Smooth muscle cell (in vitro differentiated cells): ENCODE results near the gene DCAF11. TPM values are rescaled to one million over a fixed set of nuclear protein-coding genes. Genes with fewer than 3 reads are reported as not detected.
"Not testable (repeated sequence)": the region's sequence is repeated elsewhere in the genome, so short reads cannot be mapped to it uniquely, and the experiment has no call there.

Experiments used
- DNase-seq: peaks from one replicate; lab custom pipeline; 2025; ENCODE audit not compliant: unreplicated experiment; lab: John Stamatoyannopoulos, UW
- H2AFZ ChIP-seq: fragments of 200-600 bp; sonication (generic); 2 replicates; pipeline ENCODE4 v1.6.0; 2016; ENCODE audit warnings: antibody characterized with exemption, low read depth, mild to moderate bottlenecking
- H3F3A ChIP-seq: fragments of 200-600 bp; sonication (generic); 2 replicates; pipeline ENCODE4 v1.6.0; 2017; ENCODE audit warnings: antibody characterized with exemption, low read depth
- H3K27ac ChIP-seq: fragments of 200-600 bp; sonication (generic); 2 replicates; pipeline ENCODE4 v1.5.1; 2016; ENCODE audit warnings: low read depth, mild to moderate bottlenecking
- H3K27me3 ChIP-seq: fragments of 200-600 bp; sonication (generic); 2 replicates; pipeline ENCODE4 v1.6.1; 2016; ENCODE audit warnings: low read depth, mild to moderate bottlenecking
- H3K36me3 ChIP-seq: fragments of 200-600 bp; sonication (generic); 2 replicates; pipeline ENCODE4 v1.5.1; 2016; ENCODE audit warnings: low read depth
- H3K4me1 ChIP-seq: fragments of 200-600 bp; sonication (generic); 2 replicates; pipeline ENCODE4 v1.5.1; 2016; ENCODE audit warnings: low read depth
- H3K4me2 ChIP-seq: fragments of 200-600 bp; sonication (generic); 2 replicates; pipeline ENCODE4 v1.6.0; 2016; ENCODE audit warnings: mild to moderate bottlenecking
- H3K4me3 ChIP-seq: fragments of 200-600 bp; sonication (generic); 2 replicates; pipeline ENCODE4 v1.5.1; 2016; ENCODE audit warnings: mild to moderate bottlenecking
- H3K79me2 ChIP-seq: fragments of 200-600 bp; sonication (generic); 2 replicates; pipeline ENCODE4 v1.6.0; 2016; ENCODE audit warnings: low read depth, mild to moderate bottlenecking
- H3K9ac ChIP-seq: fragments of 200-600 bp; sonication (generic); 2 replicates; pipeline ENCODE4 v1.6.0; 2016; ENCODE audit warnings: low read depth
- H3K9me3 ChIP-seq: fragments of 200-600 bp; sonication (generic); replicated peaks from 2 replicates; pipeline ENCODE4 v1.5.1; 2016; ENCODE audit warnings: low read depth
- H4K20me1 ChIP-seq: fragments of 200-600 bp; sonication (generic); 2 replicates; pipeline ENCODE4 v1.6.0; 2016; ENCODE audit warnings: low read depth
- WGBS: methylation state at CpG from one replicate; pipeline ENCODE4 v1.1.7; 2016; ENCODE audit warnings: low lambda C conversion rate; 5-methylcytosine and 5-hydroxymethylcytosine counted together
- polyA plus RNA-seq: library from polyadenylated mRNA; unstranded; fragments of >200 nt; fragmentation: Nextera tagmentation; extraction: Ambion mirVana; gene quantifications from 2 replicates; pipeline ENCODE4 v1.2.1, GENCODE V29; 2016
- total RNA-seq: library from RNA; depleted of rRNA; stranded (reverse); fragments of >200 nt; gene quantifications from 2 replicates; pipeline ENCODE4 v1.2.3, GENCODE V29; 2014
- TF ChIP-seq, protein P1 (sequence below): fragments of 200-600 bp; sonication (generic); IDR thresholded peaks from 2 replicates; pipeline ENCODE4 v1.5.1; 2017; ENCODE audit warnings: borderline replicate concordance, mild to moderate bottlenecking, antibody characterized with exemption; ENCODE audit not compliant: insufficient read depth, poor library complexity, severe bottlenecking

The DCAF11 gene
- total and polyA plus RNA-seq, 2 experiments from 2014 or later, result 39.3 to 43.6 TPM

DNA sequence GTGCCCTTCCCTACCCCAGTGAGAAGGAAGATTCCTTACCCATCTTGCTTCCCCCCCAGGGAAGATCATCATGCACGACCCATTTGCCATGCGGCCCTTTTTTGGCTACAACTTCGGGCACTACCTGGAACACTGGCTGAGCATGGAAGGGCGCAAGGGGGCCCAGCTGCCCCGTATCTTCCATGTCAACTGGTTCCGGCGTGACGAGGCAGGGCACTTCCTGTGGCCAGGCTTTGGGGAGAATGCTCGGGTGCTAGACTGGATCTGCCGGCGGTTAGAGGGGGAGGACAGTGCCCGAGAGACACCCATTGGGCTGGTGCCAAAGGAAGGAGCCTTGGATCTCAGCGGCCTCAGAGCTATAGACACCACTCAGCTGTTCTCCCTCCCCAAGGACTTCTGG is 11.1 kb upstream of the DCAF11 start:
- Histone ChIP-seq H4K20me1 (no peaks in the 10 kb centered on the region), H3K4me2 (no peak overlapping the region), H3K9ac (no peak overlapping the region), H3K27ac (no peak overlapping the region), H3K9me3 (no peaks in the 10 kb centered on the region), H2AFZ (no peak overlapping the region), H3F3A (no peaks in the 10 kb centered on the region), H3K4me1 (no peaks in the 10 kb centered on the region), H3K79me2 (no peaks in the 10 kb centered on the region), H3K4me3 (no peak overlapping the region), H3K36me3 (no peaks in the 10 kb centered on the region), H3K27me3 (no peaks in the 10 kb centered on the region)
- TF ChIP-seq, protein P1, sequence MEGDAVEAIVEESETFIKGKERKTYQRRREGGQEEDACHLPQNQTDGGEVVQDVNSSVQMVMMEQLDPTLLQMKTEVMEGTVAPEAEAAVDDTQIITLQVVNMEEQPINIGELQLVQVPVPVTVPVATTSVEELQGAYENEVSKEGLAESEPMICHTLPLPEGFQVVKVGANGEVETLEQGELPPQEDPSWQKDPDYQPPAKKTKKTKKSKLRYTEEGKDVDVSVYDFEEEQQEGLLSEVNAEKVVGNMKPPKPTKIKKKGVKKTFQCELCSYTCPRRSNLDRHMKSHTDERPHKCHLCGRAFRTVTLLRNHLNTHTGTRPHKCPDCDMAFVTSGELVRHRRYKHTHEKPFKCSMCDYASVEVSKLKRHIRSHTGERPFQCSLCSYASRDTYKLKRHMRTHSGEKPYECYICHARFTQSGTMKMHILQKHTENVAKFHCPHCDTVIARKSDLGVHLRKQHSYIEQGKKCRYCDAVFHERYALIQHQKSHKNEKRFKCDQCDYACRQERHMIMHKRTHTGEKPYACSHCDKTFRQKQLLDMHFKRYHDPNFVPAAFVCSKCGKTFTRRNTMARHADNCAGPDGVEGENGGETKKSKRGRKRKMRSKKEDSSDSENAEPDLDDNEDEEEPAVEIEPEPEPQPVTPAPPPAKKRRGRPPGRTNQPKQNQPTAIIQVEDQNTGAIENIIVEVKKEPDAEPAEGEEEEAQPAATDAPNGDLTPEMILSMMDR, result no peak
- WGBS, result 94% methylated on average over 13 of the region's 13 CpGs
- DNase-seq, result no peak

DNA sequence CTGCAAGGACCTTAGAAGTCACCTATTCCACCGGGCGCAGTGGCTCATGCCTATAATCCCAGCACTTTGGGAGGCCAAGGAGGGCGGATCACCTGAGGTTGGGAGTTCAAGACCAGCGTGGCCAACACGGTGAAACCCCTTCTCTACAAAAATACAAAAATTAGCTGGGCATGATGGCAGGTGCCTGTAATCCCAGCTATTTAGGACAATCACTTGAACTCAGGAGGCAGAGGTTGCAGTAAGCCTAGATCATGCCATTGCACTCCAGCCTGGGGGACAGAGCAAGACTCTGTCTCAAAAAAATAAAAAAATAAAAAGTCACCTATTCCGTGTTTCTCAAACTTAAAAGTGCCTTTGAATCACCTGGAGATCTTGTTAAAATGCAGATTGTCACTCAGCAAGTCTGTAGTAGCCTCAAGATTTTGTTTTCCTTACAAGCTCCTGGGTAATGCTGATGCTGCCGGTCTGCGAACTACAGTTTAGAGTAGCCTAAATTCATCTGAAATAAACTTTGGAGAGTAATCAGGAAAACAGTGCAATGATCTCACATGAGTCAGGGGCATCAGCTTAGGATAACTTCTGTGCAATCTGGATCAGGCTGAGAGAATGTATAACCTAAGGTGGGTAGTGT is 8.9 kb upstream of the DCAF11 start:
- not testable (repeated sequence) for H3F3A ChIP-seq, H3K27me3 ChIP-seq, H3K79me2 ChIP-seq, H3K36me3 ChIP-seq, H3K4me2 ChIP-seq, H3K9ac ChIP-seq, DNase-seq, H2AFZ ChIP-seq, H4K20me1 ChIP-seq, H3K27ac ChIP-seq, H3K4me3 ChIP-seq, H3K4me1 ChIP-seq, H3K9me3 ChIP-seq
- 93% methylated on average over 8 of the region's 8 CpGs for WGBS

DNA sequence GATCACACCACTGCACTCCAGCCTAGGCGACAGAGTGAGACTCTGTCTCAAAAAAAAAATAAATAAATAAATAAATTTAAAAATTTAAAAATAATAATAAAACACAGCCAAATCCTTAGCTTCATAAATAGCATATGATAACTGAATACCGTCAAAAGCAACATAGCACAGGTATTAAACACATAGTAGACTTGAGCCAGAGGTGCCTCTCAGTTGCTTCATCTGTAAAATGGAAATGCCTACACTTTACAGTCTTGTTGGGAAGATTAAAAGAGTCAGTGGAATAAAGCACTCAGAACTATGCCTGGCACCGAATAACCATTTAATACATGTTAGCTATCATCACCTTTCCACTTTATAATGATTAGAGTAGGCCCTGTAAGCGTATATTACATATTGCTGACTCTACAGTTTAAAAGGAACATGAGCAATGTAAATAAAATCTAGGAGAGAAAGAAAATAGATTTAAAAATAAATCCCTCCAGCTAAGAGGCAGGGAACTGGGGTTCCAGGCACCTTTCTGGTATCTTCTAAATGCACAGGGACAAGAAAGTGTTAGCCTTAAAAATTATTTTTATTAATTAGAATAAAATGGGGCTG is 7.8 kb upstream of the DCAF11 start:
- TF ChIP-seq, protein P1, result no peak
- no peak overlapping the region for H2AFZ ChIP-seq
- H3K27me3 ChIP-seq, result no peaks in the 10 kb centered on the region
- H3K79me2 ChIP-seq, result no peaks in the 10 kb centered on the region
- no peak for DNase-seq
- no peaks in the 10 kb centered on the region for H3F3A ChIP-seq
- H3K4me2 ChIP-seq, result no peak overlapping the region
- H3K27ac ChIP-seq, result no peak overlapping the region
- H3K4me1 ChIP-seq, result no peaks in the 10 kb centered on the region
- H3K36me3 ChIP-seq, result no peaks in the 10 kb centered on the region
- 88% methylated on average over 4 of the region's 4 CpGs for WGBS
- H3K9me3 ChIP-seq, result no peaks in the 10 kb centered on the region
- no peaks in the 10 kb centered on the region for H4K20me1 ChIP-seq
- H3K9ac ChIP-seq, result no peak overlapping the region
- no peak overlapping the region for H3K4me3 ChIP-seq

DNA sequence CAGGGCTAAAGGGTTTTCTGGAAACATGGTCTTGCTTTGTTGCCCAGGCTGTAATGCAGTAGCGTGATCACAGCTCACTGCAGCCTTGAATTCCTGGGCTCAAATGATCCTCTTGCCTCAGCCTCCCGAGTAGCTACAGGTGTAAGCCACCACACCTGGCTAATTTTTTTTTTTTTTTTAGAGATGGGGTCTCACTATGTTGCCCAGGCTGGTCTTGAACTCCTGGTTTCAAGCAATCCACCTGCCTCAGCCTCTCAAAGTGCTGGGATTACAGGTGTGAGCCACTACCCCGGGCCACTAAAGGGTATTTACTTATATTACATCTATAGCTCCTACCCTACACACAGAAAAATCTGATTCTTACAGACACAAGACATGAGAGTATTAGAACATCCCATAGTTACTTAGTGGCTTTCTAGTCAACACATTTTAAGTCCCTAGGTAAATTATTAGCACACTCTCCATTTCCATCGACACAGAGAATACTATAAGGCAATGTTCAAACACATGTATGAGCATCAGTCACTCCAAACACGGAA is 6.2 kb upstream of the DCAF11 start:
- no peak overlapping the region for H3K27ac ChIP-seq
- peaks cover 2% of the 10 kb centered on the region for H3K4me1 ChIP-seq
- no peaks in the 10 kb centered on the region for H3F3A ChIP-seq
- H3K79me2 ChIP-seq, result no peaks in the 10 kb centered on the region
- no peak overlapping the region for H3K4me2 ChIP-seq
- TF ChIP-seq, protein P1, result no peak
- H3K9ac ChIP-seq, result no peak overlapping the region
- no peaks in the 10 kb centered on the region for H3K27me3 ChIP-seq
- H3K9me3 ChIP-seq, result no peaks in the 10 kb centered on the region
- H2AFZ ChIP-seq, result no peak overlapping the region
- no peak overlapping the region for H3K4me3 ChIP-seq
- no peak for DNase-seq
- no peaks in the 10 kb centered on the region for H4K20me1 ChIP-seq
- H3K36me3 ChIP-seq, result no peaks in the 10 kb centered on the region
- 27% methylated on average over 5 of the region's 5 CpGs for WGBS
